Measurements from ENCODE around the gene ZNF724.
"Not testable (repeated sequence)": the region's sequence is repeated elsewhere in the genome, so short reads cannot be mapped to it uniquely, and the experiment has no call there.

ZNF724 gene

GRCh38 chr19:23249911-23250649 lies at the start of gene ZNF724:
Gene ZNF724 (minus strand): TSS chr19:23250394. CDS start chr19:23250242, 152 bp downstream.
- DNase-seq (ENCODE audit: low read depth in 2 of 2): peak; percentile 77 to 78

DNA sequence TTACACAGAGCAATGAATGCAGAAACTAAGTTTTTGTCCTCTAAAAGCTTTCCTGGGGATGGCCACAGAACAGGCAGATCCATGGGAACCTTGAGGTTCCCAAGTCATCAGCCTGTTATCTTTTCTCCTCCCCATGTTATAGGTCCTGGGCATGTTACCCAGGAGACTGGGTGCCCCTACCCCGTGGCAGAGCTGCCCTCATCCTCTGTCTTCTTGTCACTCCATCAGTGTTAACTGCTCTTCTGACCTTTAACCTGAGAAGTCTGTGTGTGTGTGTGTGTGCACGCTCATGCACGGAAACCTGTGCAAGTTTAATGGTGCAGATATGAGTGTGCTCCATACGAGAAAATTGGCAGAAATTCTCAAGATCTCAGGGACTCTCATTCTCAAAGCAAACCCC lies 43.9 kb upstream of the ZNF724 start:
- no peak for DNase-seq (ENCODE audit: low read depth in 2 of 2)

GRCh38 chr19:23289966-23290365 lies 39.8 kb upstream of the ZNF724 start:
- DNase-seq (ENCODE audit: low read depth in 2 of 2): not testable (repeated sequence)

DNA sequence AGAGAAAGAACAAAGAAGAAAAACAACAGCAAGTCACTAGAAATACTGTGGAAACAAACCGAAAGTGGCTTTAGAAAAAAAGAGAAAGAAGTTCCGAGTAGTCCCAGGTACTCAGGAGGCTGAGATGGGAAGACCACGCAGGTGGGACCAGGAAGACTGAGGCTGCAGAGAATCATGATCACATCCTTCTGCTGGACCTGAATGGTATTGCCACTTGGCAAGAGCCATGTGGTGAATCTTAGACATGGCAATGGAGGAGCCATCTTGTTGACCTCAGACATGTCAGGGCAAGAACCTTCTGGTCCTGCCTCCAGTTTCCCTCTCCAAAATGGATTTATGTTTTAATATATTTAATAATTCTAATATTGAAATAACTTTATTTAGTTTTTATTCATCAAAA lies 37.4 kb upstream of the ZNF724 start:
- DNase-seq (ENCODE audit: low read depth in 2 of 2): no peak

- DNase-seq (ENCODE audit: low read depth in 2 of 2): no peak
Observed at GRCh38 chr19:23286477-23286876, 36.3 kb upstream of the ZNF724 start.

- DNase-seq (ENCODE audit: low read depth in 2 of 2): no peak
Observed at GRCh38 chr19:23285948-23286347, 35.8 kb upstream of the ZNF724 start.

- DNase-seq (ENCODE audit: low read depth in 2 of 2): not testable (repeated sequence)
Observed at GRCh38 chr19:23285326-23285725, 35.1 kb upstream of the ZNF724 start.

- peak; percentile 19 to 37 for DNase-seq (ENCODE audit: low read depth in 2 of 2)
Observed at GRCh38 chr19:23283925-23284324, 33.7 kb upstream of the ZNF724 start.

DNA sequence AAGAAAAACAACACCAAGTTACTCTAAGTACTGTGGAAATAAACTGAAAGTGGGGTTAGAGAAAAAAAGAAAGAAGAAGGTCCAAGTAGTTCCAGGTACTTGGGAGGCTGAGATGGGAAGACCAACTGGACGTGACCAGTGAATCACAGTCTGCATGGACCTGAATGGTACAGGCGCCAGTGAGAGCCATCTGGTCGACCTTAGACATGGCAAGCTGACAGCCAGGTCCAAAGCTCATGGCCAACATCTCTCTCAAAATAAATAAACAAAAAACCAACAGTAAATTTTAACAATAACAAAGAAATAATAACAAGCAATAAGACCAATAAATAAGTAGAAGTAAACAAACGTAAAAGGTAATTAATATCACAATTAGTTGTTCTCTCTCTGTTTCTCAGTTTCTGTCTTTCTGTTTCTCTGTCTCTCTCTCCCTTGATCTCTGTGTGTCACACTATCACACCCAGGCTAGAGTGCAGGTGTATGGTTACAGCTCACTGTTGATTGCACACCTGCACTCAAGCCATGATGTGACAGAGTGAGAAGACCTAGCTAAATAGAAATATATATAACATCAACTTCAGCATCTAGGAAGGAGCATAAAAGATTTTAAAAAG lies 31.6 kb upstream of the ZNF724 start:
- no peak for DNase-seq (ENCODE audit: low read depth in 2 of 2)

DNA sequence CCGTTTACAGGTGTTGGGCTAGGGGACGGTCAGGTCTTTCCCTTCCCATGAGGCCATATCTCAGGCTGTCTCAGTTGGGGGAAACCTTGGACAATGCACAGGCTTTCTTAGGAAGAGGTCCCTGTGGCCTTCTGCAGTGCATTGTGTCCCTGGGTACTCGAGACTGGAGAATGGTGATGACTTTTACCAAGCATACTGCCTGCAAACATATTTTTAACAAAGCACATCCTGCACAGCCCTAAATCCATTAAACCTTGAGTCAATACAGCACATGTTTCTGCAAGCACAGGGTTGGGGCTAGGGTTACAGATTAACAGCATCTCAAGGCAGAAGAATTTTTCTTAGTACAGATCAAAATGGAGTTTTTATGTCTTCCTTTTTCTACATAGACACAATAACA lies 27.9 kb upstream of the ZNF724 start:
- DNase-seq (ENCODE audit: low read depth in 2 of 2): not testable (repeated sequence)

- DNase-seq (ENCODE audit: low read depth in 2 of 2): peak; percentile 83 to 89
Observed at GRCh38 chr19:23273590-23274412, 23.6 kb upstream of the ZNF724 start.

- no peak for DNase-seq (ENCODE audit: low read depth in 2 of 2)
Observed at GRCh38 chr19:23273022-23273589, 22.9 kb upstream of the ZNF724 start.

- no peak for DNase-seq (ENCODE audit: low read depth in 2 of 2)
Observed at GRCh38 chr19:23263870-23264590, 13.8 kb upstream of the ZNF724 start.

DNA sequence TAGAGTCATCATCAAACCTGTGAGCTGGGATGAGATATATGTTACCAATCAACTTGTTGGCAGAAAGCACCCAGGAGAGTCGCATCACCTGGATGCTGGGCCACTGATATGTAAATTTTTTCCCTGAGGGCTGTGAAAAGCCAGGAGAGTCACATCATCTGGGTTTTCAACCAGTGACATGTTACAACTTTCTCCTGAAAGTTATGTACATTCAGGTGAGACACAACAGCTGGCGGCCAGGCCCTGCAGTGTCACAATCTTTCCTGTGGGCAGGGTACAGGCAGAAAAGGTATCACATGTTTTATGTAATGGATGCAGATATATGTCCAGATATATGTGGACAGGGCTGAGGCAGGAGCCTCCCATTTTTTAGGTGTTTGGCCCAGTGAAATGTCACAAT lies 13.2 kb upstream of the ZNF724 start:
- no peak for DNase-seq (ENCODE audit: low read depth in 2 of 2)

DNA sequence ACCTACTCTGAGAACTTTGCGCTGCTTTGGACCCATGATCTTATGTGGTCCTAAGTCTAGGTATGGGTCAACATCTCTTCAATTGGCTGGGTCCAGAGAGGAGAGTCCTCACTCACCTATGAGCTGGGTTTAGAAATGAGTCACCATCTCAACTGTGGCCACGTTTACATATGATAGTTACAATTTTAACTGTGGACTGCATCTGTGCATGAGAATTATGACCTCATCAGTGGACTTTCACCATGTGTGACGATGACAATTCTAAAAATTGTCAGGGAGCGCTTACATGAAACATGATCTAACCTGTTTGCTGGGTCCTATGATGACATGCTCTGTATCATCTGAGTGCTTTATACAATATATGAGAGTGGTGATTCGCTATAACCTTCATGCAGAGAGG lies 12.7 kb upstream of the ZNF724 start:
- DNase-seq (ENCODE audit: low read depth in 2 of 2): no peak

DNA sequence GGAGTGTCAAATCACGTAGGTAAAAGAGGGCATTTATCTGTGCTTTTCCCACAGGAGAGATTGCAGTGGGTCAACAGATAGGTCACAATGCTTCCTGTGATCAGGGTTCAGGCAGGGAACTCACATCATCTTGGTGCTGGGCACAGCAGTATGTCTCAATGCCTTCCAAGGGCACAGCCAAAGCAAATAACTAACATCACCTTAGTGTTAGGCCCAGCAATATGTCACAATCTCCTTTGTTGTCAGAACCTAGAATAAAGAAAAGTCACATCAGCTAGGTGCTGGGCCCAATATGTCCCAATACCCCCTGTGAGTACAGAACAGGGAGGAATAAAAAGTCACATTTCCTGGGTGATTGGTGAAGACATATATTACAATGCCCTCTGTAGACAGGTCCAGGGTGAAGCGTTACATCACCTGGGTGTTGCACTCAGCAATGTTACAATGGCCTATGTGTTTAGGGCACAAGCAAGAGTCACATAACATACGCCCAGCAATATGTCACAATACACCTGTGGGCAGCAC lies 11.4 kb upstream of the ZNF724 start:
- DNase-seq (ENCODE audit: low read depth in 2 of 2): no peak

DNA sequence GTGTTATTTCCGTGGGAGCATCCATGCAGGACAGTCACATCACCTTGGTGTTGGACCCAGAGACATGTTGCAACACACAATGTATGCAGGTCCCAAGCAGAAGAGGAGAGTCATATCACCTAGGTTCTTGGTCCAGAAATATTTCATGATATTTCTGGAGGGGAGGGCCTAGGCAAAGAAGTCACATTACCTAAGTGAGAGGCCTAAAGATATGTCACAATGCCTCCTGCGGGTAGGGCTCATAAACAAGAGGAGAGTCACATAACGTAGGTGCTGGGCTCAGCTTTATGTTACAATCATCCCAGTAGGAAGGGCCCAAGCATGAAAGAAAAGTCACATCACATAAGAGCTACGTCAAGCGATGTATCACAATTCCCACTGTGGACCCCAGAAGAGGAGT lies 10.8 kb upstream of the ZNF724 start:
- DNase-seq (ENCODE audit: low read depth in 2 of 2): no peak

DNA sequence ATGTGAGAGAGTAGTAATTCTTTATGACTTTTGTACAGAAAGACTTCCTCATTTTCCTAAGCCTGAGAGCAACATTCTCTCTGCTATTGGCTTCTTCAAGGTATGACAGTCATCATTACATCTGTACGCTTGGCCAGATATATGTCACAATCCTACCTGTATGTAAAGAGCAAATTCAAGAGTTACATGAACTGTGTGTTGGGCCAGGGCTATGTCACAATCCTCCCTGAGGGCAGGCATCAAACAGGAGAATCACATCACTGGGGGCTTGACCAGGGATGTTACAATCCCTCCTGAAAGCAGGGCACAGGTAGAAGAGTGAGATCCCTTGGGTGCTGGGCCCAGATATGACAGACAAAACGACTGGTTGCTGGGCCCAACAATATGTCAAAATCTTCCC lies 9.8 kb upstream of the ZNF724 start:
- no peak for DNase-seq (ENCODE audit: low read depth in 2 of 2)

DNA sequence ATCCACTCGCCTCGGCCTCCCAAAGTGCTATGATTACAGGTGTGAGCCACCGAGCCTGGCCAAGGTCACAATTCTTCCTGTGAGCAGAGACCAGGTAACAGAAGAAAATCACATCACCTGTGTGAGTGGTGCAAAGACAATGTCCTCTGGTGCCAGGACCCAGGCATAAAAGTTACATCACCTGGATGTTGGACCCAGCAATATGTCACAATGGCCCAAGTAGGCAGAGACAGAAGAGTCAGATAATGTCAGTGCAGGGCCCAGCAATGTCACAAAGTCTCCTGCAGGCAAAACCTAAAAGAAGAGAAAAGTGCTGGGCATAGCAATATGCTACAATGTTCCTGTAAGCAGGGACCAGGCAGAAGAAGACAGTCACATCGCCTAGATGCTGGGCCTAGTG lies 5.5 kb upstream of the ZNF724 start:
- DNase-seq (ENCODE audit: low read depth in 2 of 2): no peak

- DNase-seq (ENCODE audit: low read depth in 2 of 2): no peak
Observed at GRCh38 chr19:23254141-23254910, 4.1 kb upstream of the ZNF724 start.

GRCh38 chr19:23253256-23253655 lies 3.1 kb upstream of the ZNF724 start:
- DNase-seq (ENCODE audit: low read depth in 2 of 2): not testable (repeated sequence)

Measured in stimulated activated CD8-positive, alpha-beta memory T cell treated with anti-CD3 and anti-CD28 coated beads, Interleukin-7, amount 100 ng/mL, for 4 hours (primary cell).